Choroid plexus epithelial cell (primary cell): ENCODE results near the gene NCKAP1.
A peak's percentile ranks its signal among the peaks of the same experiment; 100 is the strongest.

ENCODE experiments used
- DNase-seq: peaks from one replicate; pipeline ENCODE4 v3.0.0-alpha.2; 2010; ENCODE audit warnings: low read depth
- H3K4me3 ChIP-seq: 2 replicates; pipeline ENCODE4 v1.5.1; 2011; ENCODE audit warnings: low read depth, mild to moderate bottlenecking, control low read depth, low read length, moderate library complexity
- TF ChIP-seq, protein P1 (sequence below): conservative IDR thresholded peaks from 2 replicates; pipeline ENCODE4 v1.5.1; 2011; ENCODE audit warnings: low read depth, mild to moderate bottlenecking, control low read depth, inconsistent platforms, low read length, moderate library complexity

The NCKAP1 gene

GRCh38 chr2:182980115-182980514 lies 58.1 kb downstream of the NCKAP1 start:
- TF ChIP-seq, protein P1, sequence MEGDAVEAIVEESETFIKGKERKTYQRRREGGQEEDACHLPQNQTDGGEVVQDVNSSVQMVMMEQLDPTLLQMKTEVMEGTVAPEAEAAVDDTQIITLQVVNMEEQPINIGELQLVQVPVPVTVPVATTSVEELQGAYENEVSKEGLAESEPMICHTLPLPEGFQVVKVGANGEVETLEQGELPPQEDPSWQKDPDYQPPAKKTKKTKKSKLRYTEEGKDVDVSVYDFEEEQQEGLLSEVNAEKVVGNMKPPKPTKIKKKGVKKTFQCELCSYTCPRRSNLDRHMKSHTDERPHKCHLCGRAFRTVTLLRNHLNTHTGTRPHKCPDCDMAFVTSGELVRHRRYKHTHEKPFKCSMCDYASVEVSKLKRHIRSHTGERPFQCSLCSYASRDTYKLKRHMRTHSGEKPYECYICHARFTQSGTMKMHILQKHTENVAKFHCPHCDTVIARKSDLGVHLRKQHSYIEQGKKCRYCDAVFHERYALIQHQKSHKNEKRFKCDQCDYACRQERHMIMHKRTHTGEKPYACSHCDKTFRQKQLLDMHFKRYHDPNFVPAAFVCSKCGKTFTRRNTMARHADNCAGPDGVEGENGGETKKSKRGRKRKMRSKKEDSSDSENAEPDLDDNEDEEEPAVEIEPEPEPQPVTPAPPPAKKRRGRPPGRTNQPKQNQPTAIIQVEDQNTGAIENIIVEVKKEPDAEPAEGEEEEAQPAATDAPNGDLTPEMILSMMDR = peak; percentile 45
- no peak overlapping the region for H3K4me3 ChIP-seq
- peak; percentile 67 for DNase-seq

DNA sequence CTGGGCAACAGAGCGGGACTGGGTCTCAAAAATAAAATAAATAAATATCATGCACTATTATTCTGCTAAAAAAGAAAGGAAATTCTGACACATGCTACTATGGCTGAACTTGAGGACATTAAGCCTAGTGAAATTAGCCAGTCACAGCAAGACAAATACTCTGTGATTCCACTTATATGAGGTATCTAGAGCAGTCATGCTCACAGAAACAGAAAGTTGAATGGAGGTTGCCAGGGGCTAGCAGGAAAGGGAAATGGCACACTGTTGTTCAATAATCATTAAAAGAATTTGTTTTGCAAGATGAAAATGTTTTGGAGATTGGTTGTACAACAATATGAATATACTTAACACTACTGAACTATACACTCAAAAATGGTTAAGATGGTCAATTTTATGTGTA lies 60.8 kb downstream of the NCKAP1 start:
- no peak for DNase-seq
- H3K4me3 ChIP-seq = no peak overlapping the region
- TF ChIP-seq, protein P1 = no peak

DNA sequence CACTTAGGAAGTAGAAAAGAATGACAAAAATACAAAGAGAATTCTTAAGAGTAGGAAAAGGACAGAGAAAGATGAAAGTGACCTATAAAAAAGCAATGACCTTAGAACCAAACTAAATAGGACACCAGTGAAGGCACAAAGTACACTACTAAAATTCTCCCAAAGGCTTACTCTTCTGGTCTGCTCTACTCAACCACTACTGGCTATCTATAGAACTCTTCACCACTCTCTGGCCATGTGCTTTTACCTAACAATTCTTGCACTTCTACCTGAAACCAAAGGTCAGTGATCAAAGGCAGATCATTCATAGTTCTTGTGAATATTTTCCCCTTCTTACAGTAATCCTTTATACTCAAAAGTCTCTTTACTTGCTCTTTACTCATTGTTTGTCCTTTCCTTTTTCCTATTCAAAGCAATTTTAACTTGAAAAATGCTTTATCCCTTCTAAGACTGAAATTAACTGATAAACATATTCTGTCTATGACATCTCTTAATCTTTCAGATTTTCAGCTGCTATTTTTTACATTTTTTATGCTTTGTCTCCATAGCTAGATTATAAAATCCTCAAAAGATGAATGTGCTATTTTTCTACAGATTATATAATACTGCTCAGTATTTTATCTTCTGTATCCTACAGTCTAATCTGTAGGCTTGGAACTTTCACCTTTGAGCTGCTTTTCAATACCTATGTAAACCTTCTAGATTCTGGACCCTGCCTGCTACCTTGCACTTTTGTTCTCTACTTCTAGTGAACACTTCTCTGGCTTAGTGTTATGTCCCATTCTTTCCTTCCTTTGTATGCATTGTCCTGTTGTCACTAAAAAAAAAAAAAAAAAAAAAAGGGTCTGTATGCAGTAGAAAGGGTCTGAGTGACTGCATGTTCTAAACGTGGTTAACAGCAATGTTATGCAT lies 64.6 kb downstream of the NCKAP1 start:
- TF ChIP-seq, protein P1 = no peak
- no peak for DNase-seq
- no peak overlapping the region for H3K4me3 ChIP-seq

DNA sequence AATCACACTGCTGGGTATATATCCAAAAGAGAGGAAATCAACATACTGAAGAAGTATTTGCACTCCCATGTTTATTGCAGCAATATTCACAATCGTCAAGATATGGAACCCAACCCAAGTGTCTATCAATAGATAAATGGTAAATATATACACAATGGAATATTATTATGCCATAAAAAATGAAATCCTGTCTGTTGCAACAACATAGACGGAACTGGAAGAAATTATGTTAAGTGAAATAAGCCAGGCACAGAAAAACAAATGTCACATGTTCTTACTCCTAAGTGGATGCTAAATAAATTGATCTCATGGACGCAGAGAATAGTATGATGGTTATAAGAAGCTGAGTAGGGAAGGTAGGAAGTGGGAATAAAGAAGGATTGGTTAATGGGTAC lies 65.7 kb downstream of the NCKAP1 start:
- DNase-seq = no peak
- H3K4me3 ChIP-seq = no peak overlapping the region
- TF ChIP-seq, protein P1 = no peak

- DNase-seq = no peak
- no peak overlapping the region for H3K4me3 ChIP-seq
- TF ChIP-seq, protein P1 = no peak
Observed at GRCh38 chr2:182971820-182972547, 66.3 kb downstream of the NCKAP1 start.

DNA sequence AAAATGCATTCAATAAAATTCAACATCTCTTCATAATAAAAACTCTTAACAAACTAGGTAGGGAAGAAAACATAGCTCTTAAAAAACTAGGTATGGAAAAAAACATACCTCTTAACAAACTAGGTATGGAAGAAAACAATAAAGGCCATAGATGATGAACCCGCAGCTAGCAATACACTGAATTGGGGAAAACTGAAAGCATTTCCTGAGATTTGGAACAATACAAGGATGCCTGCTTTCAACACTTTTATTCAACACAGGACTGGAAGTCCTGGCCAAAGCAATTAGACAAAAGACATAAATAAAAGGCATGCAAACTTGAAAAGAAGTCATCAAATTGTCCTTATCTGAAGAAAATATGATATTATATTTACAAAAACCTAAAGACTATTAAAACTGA lies 67.8 kb downstream of the NCKAP1 start:
- no peak overlapping the region for H3K4me3 ChIP-seq
- no peak for DNase-seq
- TF ChIP-seq, protein P1 = no peak
